GM19328 (cell line): ENCODE measurements around the gene RASIP1.
"Not testable (repeated sequence)": the region's sequence is repeated elsewhere in the genome, so short reads cannot be mapped to it uniquely, and the experiment has no call there.

ENCODE experiments used
- ATAC-seq: cut with Tn5 transposase; IDR thresholded peaks from one replicate; pipeline ENCODE4 v1.9.1; 2021; ENCODE audit warnings: mild to moderate bottlenecking, moderate library complexity; ENCODE audit not compliant: unreplicated experiment

The RASIP1 gene, protein sequence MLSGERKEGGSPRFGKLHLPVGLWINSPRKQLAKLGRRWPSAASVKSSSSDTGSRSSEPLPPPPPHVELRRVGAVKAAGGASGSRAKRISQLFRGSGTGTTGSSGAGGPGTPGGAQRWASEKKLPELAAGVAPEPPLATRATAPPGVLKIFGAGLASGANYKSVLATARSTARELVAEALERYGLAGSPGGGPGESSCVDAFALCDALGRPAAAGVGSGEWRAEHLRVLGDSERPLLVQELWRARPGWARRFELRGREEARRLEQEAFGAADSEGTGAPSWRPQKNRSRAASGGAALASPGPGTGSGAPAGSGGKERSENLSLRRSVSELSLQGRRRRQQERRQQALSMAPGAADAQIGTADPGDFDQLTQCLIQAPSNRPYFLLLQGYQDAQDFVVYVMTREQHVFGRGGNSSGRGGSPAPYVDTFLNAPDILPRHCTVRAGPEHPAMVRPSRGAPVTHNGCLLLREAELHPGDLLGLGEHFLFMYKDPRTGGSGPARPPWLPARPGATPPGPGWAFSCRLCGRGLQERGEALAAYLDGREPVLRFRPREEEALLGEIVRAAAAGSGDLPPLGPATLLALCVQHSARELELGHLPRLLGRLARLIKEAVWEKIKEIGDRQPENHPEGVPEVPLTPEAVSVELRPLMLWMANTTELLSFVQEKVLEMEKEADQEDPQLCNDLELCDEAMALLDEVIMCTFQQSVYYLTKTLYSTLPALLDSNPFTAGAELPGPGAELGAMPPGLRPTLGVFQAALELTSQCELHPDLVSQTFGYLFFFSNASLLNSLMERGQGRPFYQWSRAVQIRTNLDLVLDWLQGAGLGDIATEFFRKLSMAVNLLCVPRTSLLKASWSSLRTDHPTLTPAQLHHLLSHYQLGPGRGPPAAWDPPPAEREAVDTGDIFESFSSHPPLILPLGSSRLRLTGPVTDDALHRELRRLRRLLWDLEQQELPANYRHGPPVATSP

DNA sequence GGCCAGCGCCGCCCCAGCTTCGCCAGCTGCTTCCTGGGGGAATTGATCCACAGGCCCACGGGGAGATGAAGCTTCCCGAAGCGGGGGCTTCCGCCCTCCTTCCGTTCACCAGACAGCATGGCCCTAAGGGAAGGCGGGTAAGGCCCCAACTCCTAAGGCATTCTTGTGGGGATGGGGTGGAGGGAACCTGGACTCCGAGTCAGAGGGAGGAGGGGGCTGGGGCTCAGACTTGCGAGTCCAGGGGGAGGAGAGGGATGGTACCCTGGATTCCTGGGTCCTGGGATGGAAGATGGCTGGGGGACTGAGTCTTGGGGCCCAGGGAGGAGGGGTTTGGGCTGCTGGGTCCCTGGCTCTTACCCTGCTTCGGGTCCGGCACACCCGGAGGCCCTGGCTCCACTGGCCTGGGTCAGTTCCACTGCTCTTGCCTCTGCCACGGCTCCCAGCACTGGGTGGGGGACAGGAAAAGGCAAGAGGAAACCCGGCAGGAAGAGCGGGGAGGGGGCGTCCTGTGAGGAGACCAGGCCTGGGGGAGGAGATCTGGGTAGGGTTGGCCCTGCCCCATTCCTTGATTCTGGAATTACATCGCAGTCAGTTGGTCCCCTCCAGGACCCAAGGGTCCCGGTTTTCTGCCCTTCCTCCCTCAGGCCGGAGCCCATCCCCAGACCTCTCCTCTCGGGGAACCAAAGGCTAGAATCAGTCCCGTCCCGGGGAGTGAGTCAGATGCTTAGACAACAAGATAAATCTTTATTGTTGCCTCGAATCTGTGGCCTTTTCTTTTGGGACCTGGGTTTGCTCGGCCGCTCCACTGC is at the start of gene RASIP1:
Gene RASIP1 (minus strand): TSS at position 447 of the 809 bp plus-strand sequence. CDS start 328 bp downstream, at position 119.
- no peak for ATAC-seq

DNA sequence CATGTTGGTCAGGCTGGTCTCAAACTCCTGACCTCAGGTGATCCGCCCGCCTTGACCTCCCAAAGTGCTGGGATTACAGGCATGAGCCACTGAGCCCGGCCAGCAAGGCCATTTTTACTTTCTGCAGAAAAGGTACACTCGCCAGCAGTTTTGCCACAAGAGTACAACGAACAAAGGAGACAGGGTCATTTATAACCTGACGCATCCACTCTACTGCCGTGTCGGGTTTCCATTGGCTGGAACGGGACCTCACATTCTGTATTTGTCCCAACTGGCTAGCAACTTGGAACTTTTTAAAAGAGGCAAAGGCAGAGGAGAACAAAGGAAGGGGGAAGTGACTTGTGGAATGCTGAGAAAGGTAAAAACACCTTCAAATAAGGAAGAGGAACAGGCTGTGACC is 46.9 kb upstream of the RASIP1 start:
- not testable (repeated sequence) for ATAC-seq

DNA sequence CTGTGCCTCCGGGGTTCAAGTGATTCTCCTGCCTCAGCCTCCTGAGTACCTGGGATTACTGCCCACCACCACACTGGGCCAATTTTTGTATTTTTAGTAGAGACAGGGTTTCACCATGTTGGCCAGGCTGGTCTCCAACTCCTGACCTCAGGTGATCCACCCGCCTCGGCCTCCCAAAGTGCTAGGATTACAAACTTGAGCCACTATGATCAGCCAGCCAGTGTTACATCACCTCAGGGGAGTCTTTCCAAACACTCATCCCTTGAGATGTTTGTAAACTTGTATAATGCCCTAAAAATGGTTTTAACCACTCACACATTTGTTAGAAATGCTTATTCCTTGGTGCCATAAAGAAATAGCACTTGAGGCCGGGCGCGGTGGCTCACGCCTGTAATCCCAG is 46.0 kb upstream of the RASIP1 start:
- not testable (repeated sequence) for ATAC-seq

DNA sequence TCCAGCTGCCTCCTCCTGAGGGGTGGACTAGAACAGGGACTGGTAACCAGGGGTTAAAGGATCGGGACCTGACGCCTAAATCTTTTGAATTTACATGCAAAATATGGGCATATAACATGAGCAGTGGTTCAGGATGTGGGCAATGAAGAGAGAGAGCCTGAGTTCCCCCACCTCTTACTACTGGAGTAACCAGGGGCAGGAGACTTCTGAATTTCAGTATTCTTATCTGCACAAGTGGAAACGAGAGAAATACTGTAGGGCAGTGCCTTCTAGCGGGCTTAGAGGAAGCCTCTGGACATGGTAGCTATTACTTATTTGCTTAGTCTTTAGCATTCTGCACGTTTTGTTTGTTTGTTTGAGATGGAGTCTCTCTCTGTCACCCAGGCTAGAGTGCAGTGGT is 44.1 kb upstream of the RASIP1 start:
- no peak for ATAC-seq

DNA sequence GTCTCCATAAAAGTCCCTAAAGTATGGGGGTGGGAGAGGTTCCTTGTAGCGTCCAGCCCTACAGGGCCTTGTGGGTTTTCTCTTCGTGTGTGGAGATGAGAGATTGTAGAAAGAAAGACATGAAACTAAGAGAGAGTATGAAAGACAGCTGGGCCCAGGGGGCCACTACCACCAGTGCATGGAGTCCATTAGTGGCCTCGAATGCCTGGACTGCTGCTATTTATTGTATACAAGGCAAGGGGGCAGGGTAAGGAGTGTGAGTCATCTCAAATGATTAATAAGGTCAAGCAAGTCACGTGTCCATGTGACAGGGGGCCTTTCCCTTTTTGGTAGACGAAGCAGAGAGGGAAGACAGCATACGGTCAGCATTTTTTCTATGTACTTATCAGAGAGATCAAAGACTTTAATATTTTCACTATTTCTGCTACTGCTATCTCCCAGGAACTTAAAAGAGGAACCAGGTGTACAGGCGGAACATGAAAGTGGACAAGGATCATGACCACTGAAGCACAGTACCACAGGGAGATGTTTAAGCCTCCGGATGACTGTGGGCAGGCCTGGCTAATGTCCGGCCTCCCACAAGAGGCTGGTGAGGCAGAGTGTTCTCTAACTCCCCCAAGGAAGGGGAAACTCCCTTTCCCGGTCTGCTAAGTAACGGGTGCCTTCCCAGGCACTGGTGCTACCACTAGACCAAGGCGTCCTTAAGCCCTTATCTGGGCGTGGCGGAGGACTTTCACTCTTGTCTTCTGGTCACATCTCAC is 40.4 kb upstream of the RASIP1 start:
- no peak for ATAC-seq

DNA sequence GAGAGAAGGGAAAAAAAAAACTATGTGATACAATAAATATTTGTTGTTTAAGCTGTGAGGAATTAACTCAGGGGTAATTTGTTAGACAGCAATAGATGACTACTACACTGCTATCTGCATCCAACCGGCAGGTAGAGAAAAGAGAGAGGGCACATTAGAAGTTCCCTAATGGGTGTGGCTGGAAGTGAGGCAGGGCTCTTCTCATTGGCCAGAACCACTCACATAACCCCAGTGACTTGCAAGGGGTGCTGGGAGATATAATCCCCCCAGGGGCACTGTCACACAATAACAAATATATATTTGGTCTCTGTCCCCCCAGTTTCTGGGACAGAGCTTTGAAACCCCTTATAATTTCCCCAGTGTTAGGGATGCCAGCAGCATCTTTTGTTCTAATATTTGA is 39.2 kb upstream of the RASIP1 start:
- ATAC-seq, result no peak

DNA sequence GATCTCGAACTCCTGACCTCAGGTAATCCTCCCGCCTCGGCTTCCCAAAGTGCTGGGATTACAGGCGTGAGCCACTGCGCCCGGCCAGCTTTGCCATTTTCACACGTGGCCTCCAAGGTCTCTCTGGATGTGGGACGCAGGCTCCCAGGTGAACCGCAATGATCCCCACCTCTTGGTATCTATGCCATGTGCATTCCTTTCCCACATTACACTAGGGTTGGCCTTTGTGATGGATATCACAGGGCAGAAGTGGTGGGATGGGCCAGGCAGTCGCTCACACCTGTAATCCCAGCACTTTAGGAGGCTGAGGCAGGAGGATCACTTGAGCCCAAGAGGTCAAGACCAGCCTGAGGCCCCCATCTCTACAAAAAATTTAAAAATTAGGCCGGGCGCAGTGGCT is 37.3 kb upstream of the RASIP1 start:
- ATAC-seq, result no peak

DNA sequence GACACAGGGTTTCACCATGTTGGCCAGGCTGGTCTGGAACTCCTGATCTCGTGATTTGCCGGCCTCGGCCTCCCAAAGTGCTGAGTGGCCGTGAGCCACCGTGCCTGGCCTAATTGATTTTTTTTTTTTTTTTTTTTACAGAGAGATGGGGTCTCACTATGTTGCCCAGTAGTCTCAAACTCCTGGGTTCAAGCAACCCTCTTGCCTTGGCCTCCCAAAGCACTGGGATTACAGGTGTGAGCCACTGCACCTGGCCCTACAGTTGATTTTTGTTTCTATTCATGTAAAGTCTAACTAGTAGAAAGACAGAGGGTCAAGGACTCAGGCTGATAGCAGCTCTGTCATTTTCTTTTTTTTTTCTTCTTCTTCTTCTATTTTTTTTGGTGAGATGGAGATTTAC is 36.7 kb upstream of the RASIP1 start:
- ATAC-seq, result no peak

DNA sequence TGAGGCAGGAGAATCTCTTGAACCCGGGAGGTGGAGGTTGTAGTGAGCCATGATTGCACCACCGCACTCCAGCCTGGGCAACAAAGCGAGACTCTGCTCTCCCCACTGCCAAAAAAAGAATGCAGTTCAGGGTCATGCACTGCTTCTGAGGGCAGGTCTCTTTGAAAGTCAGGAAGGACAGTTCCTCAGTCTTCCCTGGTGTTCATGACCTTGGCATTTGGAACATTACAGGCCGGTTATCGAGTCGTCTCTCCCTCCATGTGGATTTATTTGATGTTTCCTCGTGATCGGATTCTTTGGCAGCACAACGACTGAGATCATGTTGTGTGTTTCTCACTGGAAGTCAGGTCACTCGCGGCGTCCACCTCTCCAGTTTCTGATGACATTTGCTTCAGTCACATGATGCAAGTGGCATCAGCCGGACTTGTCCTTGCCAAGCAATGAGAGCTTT is 32.1 kb upstream of the RASIP1 start:
- no peak for ATAC-seq

DNA sequence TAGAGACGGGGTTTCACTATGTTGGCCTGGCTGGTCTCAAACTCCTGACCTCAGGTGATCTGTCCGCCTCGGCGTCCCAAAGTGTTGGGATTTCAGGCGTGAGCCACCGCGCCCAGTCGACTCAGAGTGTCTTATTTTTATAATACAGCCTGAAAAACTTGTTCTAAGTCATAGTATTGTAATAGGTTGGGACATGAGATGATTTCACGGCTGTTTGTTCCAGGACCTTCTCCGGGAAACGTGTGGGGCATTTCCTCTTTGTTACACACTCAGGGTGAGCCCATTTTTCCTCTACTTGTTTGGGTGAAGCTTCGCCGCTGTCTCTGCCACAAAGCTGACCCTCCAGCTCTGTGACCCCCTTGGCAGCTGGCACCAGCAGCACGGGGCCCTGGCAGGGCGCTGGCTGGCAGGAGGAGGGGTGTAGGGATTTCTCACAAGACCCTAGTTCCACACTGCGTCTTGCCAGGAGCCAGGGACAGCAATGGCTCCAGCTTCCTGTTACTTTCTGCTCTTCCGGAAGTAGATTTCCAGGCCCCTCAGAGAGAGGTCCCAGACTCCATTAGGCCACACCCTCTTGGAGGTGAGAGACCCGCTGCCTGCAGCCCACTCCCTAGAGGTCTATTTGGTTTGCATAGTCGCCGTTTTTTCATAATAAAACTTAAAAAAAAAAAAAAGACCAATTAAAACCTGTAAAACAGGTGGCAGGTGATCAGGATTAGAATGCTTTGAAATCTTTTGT is 30.5 kb upstream of the RASIP1 start:
- no peak for ATAC-seq

DNA sequence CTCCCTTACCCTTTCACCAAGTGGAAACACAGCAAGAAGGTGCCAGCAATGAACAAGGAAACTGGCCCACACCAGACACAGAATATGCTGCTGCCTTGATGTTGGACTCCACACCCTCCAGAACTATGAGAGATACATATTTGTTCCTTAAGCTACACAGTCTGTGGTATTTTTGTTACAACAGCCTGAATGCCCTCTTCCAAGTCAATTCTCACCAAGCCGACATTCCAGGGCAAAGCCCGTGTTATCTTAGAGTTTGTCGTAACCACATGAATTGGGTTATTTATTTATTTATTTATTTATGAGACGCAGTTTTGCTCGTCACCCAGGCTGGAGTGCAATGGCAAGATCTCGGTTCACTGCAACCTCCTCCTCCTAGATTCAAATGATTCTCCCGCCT is 29.9 kb upstream of the RASIP1 start:
- no peak for ATAC-seq

DNA sequence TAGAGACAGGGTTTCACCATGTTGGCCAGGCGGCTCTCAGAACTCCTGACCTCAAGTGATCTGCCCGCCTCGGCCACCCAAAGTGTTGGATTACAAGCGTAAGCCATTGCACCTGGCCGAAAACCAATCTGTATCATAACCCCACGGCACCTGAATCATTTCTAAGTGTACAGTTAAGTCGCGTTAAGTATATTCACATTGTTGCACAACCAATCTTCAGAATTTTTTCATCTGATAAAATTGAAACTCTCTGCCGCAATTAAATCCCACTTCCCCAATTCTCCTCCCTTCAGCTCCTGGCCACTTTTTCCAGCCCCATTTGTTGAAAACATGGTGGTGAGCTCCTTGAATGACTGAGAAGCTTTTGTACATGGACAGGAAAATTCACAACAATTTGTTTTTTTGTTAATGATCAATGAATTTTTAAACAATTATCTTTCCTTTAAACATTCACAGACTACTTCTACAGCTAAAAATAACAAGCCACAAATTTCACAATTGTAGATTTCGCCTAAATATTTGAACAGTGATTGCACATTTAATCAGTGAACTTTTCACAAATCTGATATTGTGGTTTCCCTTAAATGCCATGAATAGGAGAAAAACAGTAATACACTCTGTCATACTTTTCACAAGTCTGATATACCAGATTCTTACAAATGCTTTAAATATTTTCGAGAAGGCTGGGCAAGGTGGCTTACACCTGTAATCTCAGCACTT is 28.7 kb upstream of the RASIP1 start:
- ATAC-seq, result no peak

DNA sequence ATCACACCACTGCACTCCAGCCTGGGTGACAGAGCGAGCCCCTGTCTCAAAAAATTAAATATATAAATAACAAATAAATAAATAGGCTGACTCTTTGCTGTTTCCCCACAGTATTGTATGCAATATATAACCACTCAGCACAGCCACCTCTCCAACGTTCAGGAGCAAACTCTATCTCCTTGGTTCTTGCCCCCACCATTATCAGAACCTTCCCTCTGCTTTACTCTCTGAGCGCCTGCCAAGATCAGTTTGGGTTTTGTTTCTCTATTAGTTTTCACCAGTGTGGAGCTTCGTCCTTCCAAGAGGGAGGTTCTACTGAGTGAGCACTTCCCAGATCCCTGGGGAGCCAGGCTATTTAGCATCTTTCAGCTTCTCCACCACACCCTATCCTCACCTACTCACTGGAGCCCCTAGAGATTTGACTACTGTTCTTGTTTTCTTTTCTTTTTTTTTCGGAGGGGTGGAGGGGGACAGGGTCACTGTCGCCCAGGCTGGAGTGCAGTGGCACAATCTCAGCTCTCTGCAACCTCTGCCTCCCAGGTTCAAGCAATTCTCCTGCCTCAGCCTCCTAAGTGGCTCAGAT is 27.9 kb upstream of the RASIP1 start:
- not testable (repeated sequence) for ATAC-seq

DNA sequence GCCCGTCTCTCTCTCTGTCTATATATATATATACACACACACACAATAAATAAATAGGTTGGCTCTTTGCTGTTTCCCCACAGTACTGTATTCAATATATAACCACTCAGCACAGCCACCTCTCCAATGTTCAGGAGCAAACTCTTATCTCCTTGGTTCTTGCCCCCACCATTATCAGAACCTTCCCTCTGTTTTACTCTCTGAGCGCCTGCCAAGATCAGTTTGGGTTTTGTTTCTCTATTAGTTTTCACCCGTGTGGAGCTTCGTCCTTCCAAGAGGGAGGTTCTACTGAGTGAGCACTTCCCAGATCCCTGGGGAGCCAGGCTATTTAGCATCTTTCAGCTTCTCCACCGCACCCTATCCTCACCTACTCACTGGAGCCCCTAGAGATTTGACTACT is 25.4 kb upstream of the RASIP1 start:
- ATAC-seq, result not testable (repeated sequence)

DNA sequence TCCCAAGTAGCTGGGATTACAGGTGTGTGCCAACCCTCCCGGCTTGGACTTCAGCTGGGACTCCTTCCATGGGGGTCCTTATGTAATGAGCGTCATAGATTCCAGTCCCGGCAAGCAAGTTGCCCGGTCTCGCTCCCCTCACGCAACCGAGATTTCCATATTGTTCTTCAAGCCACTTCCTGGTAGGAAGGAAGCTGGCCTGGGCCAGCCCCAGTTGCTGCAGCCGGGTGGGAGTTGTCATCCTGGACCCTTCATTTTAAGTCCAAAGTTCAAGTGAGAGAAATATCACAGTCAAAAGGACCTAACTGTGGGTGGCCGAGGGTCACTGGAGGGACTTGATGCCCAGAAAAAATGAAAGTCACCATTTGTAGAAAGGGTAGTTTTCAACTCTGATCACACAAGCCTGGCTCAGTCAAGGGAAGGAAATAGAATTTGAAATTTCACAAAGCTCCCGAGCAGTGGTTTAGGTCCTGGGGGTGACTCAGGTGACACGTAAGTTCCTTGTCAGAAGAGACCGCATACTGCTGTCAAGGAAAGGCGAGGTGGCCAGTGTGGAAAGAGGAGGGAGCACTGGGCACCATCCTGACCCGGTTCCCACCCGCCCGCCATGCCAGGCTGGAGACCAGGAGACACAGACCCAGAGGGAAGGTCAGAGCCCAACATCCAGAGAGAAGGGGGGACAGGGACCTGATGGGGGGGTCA is 20.2 kb upstream of the RASIP1 start:
- ATAC-seq, result no peak

DNA sequence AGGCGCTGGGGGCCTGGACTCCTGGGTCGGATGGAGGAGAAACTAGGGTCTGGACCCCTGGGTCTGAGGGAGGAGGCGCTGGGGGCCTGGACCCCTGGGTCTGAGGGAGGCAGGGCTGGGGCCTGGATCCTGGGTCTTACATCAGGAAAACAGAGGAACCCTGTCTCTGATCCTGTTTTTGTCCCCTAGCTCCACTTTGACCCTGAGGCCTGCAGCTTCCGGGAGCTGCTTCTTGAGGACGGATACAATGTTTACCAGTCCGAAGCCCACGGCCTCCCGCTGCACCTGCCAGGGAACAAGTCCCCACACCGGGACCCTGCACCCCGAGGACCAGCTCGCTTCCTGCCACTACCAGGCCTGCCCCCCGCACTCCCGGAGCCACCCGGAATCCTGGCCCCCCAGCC is 17.3 kb upstream of the RASIP1 start:
- no peak for ATAC-seq

DNA sequence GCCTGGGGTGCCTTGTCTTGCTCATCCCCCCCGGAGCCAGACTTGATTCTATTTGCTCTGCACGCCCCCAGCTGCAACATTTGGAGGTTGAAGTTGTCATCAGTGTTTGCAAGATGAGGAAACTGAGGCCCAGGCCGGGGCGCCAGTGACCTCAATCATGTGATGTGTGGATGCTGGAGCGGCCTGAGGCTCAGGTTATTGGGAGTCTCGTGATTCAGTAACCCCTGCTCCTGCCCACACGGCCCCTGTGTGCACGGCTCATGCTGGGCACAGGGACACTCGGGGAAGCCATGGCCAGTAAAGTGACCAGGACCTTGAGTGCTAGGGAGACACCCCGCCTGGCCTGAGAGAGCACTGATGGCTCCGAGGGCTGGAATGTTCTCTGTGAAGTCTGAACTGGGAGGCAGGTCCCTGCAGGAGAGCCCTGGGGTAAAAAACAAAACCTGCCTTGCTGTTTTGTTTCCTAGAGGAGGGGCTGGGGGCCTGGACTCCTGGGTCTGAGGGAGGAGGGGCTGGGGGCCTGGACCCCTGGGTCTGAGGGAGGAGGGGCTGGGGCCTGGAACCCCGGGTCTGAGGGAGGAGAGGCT is 16.8 kb upstream of the RASIP1 start:
- no peak for ATAC-seq
